Measurements from ENCODE around the gene OXA1L.

OXA1L gene

DNA sequence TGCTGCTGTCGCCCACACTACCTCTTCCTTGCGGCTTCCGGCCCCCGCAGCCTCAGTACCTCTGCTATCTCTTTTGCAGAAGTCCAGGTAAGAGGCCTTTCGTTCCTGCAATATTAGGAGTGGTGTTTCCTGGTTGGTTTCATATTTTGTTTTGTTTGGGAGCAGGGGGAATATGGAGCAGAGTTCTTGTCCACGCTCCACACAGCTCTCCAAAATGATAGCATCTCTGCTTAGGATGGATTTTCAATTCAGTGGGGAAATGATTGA lies 768 bp downstream of the OXA1L start:
- TF ChIP-seq, protein P1, sequence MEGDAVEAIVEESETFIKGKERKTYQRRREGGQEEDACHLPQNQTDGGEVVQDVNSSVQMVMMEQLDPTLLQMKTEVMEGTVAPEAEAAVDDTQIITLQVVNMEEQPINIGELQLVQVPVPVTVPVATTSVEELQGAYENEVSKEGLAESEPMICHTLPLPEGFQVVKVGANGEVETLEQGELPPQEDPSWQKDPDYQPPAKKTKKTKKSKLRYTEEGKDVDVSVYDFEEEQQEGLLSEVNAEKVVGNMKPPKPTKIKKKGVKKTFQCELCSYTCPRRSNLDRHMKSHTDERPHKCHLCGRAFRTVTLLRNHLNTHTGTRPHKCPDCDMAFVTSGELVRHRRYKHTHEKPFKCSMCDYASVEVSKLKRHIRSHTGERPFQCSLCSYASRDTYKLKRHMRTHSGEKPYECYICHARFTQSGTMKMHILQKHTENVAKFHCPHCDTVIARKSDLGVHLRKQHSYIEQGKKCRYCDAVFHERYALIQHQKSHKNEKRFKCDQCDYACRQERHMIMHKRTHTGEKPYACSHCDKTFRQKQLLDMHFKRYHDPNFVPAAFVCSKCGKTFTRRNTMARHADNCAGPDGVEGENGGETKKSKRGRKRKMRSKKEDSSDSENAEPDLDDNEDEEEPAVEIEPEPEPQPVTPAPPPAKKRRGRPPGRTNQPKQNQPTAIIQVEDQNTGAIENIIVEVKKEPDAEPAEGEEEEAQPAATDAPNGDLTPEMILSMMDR (IDR thresholded peaks at IDR 0.05; ENCODE audit: borderline replicate concordance, control extremely low read depth, extremely low read depth, insufficient read depth, missing control alignments): no peak
- DNase-seq (ENCODE audit: low spot score): no peak

DNA sequence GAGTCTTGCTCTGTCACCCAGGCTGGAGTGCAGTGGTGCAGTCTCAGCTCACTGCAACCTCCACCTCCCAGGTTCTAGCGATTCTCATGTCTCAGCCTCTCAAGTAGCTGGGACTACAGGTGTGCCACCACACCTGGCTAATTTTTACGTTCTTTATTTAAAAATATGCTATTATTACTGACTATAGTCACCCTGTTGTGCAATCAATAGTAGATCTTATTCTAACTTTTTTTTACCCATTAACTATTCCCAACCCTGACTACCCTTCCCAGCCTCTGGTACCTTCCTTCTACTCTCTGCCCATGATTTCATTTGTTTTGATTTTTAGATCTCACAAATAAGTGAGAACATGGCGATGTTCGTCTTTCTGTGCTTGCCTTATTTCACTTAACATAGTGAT lies 2.5 kb downstream of the OXA1L start:
- in situ Hi-C loops (cut with MboI; ENCODE audit: low sequenced_read_pairs, unreplicated experiment): no loop called here
- TF ChIP-seq, protein P1 (IDR thresholded peaks at IDR 0.05; ENCODE audit: borderline replicate concordance, control extremely low read depth, extremely low read depth, insufficient read depth, missing control alignments): no peak
- DNase-seq (ENCODE audit: low spot score): no peak

More for the DNA sequence above, 768 bp downstream of the OXA1L start:
- in situ Hi-C loops (cut with MboI; ENCODE audit: low sequenced_read_pairs, unreplicated experiment): no loop called here

DNA sequence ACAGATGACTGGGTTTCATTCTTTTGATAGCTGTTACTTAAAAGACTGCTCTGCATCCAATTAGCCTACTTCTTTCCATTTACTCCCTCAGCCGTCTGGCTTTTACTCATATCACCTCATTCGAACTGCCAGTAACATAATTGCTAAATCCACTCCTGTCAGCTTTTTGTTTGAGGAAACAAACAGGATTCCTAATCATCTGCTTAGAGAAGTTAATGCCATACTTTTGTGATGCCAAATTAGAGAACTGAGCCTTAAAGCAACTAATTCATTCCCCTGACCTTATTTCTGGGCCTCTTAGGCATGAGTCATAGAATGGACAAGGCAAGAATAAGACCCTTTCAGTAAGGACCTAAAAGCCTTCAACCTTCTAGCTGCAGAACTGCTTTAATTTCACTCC lies 2.9 kb downstream of the OXA1L start:
- DNase-seq (ENCODE audit: low spot score): no peak
- in situ Hi-C loops (cut with MboI; ENCODE audit: low sequenced_read_pairs, unreplicated experiment): no loop called here
- TF ChIP-seq, protein P1 (IDR thresholded peaks at IDR 0.05; ENCODE audit: borderline replicate concordance, control extremely low read depth, extremely low read depth, insufficient read depth, missing control alignments): no peak

DNA sequence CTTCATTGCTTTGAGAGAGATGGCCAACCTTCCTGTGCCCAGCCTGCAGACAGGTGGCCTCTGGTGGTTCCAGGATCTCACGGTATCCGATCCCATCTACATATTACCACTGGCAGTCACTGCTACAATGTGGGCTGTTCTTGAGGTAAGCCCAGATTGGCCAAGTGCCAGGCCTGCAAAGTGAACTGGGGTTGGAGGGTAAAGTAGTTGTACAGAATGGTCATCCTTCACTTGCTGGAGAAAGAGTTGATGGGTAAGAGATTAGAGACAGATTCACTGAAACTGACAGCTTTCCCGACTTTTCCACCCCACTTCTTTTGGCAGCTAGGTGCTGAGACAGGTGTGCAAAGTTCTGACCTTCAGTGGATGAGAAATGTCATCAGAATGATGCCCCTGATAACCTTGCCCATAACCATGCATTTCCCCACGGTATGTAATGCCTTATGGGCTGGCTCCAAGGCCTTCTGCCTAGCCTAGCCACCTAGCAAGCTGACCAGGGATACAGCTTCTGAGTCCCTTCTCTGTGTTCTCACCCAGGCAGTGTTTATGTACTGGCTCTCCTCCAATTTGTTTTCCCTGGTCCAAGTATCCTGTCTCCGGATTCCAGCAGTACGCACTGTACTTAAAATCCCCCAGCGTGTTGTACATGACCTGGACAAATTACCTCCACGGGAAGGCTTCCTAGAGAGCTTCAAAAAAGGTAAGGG lies 4.1 kb downstream of the OXA1L start:
- DNase-seq (ENCODE audit: low spot score): no peak
- TF ChIP-seq, protein P1 (IDR thresholded peaks at IDR 0.05; ENCODE audit: borderline replicate concordance, control extremely low read depth, extremely low read depth, insufficient read depth, missing control alignments): no peak
- in situ Hi-C loops (cut with MboI; ENCODE audit: low sequenced_read_pairs, unreplicated experiment): loop anchor here (10.0 kb wide), 1 partner anchor 196 kb away; no protein-coding TSS in a partner anchor

DNA sequence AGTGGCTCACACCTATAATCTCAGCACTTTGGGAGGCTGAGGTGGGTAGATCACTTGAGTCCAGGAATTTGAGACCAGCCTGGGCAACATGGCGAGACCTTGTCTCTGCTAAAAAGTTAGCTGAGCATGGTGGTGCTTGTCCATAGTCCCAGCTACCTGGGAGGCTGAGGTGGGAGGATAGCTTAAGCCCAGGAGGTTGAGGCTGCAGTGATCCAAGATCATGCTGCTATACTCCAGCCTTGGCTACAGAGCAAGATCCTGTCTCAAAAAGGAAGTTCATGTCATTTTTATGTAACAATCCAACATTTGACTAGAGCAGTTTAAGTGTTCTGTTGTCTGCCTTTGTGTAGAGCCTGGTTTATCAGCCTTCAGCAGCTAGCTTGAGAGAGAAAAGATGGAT lies 6.2 kb downstream of the OXA1L start:
- in situ Hi-C loops (cut with MboI; ENCODE audit: low sequenced_read_pairs, unreplicated experiment): loop anchor here (10.0 kb wide), 1 partner anchor 198 kb away; no protein-coding TSS in a partner anchor
- no peak for DNase-seq (ENCODE audit: low spot score)
- TF ChIP-seq, protein P1 (IDR thresholded peaks at IDR 0.05; ENCODE audit: borderline replicate concordance, control extremely low read depth, extremely low read depth, insufficient read depth, missing control alignments): no peak

DNA sequence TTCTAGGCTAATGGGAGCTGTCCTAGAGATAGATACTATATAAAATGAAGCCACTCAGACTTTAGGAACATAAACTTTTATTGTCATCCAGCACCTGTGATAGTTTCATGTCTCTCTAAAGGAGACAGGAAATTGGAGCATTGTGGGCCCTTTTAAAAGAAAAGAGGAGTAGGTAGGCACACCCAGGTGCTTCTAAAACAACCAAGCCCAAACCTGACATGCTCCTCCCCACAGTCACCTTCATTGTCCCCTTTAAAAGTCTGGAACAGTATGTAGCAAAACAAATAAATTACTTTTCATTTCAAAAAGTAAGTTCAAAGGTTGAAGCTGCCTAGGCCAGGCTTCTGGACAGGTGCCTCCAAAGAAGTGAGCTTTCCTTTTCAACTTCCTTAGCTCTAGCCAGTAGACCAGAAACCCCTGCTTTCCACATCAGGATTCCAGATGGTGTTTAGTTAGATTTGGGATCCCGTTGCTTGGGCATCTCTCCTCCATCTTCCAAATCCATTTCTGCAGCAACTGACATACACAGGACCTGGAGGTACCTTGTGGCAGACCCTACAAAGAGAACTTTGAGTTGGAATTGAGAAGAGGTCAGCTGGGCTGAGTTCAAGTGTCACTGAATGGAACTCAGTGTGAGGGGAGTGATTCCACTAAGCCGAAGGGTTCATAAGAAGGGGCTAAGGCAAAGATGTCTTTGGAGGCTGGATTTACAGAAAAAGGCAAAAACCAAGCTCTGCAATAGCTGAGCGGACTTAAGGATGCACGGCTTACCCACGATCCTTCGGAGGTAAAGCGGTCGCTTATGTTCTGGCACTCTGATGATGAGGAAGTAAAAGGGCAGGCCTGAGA lies 6.9 kb downstream of the OXA1L start:
- in situ Hi-C loops (cut with MboI; ENCODE audit: low sequenced_read_pairs, unreplicated experiment): loop anchor here (10.0 kb wide), 1 partner anchor 199 kb away; no protein-coding TSS in a partner anchor
- DNase-seq (ENCODE audit: low spot score): no peak
- TF ChIP-seq, protein P1 (IDR thresholded peaks at IDR 0.05; ENCODE audit: borderline replicate concordance, control extremely low read depth, extremely low read depth, insufficient read depth, missing control alignments): no peak
